ENCODE results near the gene BCORL1.

DNA sequence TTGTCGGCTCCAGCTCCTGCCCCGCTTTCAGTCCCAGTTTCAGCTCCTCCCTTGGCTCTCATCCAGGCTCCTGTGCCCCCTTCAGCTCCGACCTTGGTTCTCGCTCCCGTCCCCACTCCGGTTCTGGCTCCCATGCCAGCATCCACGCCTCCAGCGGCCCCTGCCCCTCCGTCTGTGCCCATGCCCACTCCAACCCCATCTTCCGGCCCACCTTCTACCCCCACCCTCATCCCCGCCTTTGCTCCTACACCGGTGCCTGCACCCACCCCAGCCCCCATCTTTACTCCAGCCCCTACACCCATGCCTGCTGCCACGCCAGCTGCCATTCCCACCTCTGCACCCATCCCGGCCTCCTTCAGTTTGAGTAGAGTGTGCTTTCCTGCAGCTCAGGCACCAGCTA lies 31.2 kb downstream of the BCORL1 start:
- TF ChIP-seq, protein P1, sequence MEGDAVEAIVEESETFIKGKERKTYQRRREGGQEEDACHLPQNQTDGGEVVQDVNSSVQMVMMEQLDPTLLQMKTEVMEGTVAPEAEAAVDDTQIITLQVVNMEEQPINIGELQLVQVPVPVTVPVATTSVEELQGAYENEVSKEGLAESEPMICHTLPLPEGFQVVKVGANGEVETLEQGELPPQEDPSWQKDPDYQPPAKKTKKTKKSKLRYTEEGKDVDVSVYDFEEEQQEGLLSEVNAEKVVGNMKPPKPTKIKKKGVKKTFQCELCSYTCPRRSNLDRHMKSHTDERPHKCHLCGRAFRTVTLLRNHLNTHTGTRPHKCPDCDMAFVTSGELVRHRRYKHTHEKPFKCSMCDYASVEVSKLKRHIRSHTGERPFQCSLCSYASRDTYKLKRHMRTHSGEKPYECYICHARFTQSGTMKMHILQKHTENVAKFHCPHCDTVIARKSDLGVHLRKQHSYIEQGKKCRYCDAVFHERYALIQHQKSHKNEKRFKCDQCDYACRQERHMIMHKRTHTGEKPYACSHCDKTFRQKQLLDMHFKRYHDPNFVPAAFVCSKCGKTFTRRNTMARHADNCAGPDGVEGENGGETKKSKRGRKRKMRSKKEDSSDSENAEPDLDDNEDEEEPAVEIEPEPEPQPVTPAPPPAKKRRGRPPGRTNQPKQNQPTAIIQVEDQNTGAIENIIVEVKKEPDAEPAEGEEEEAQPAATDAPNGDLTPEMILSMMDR (IDR thresholded peaks at IDR 0.05): no peak
- no peak for TF ChIP-seq POLR2A (IDR thresholded peaks at IDR 0.05)
